ENCODE data around the gene PFN1. TPM values are rescaled to one million over a fixed set of nuclear protein-coding genes. Genes with fewer than 3 reads are reported as not detected.

Gene PFN1
- total and polyA plus RNA-seq, 9 donors = 201 to 542 (median 323) TPM

- no peaks in the 10 kb centered on the region for H3K36me3 ChIP-seq
- H3K9me3 ChIP-seq = no peaks in the 10 kb centered on the region
- peak within 1 kb of the TSS; percentile 66 to 77 for H3K27ac ChIP-seq
- H3K4me1 ChIP-seq (ENCODE audit: insufficient read depth) = peaks cover 11% of the 10 kb centered on the region
- no peaks in the 10 kb centered on the region for H3K27me3 ChIP-seq
- intact Hi-C loops (cut with DNase I) = loop anchor here in 2 of 4 donors (5.0 kb wide), 2 partner anchors 112 to 167 kb away; partner anchors contain the start of genes GLTPD2 (in 1 of the 2), MED11 (in 1 of the 2) and VMO1 (in 1 of the 2)
- TF ChIP-seq CTCF (IDR thresholded peaks at IDR 0.05) (no peak), EP300 (IDR thresholded peaks at IDR 0.05) (no peak), POLR2A (IDR thresholded peaks at IDR 0.05) (no peak)
- peak; percentile 84 to 93 (median 90) for DNase-seq
- WGBS, 3 donors = 16 to 31% (median 27%) methylated on average over 56 to 60 of the region's 60 CpGs
- H3K4me3 ChIP-seq = peak within 1 kb of the TSS; percentile 39
Measured at GRCh38 chr17:4899341-4900230, 48.7 kb downstream of the PFN1 start, which contains the start of gene C17orf107. Gene C17orf107, plus strand, starts transcription at chr17:4899536. Its CDS starts 227 bp downstream, at chr17:4899763.

- H3K27ac ChIP-seq = peak overlapping the region; percentile 66 to 77
- H3K4me1 ChIP-seq (ENCODE audit: insufficient read depth) = peaks cover 11% of the 10 kb centered on the region
- WGBS, 3 donors = 8 to 19% (median 12%) methylated on average over 32 to 34 of the region's 34 CpGs
- intact Hi-C loops (cut with DNase I) = loop anchor here in 1 of 4 donors (5.0 kb wide), 1 partner anchor 167 kb away; the partner anchor contains the start of gene MED11
- no peaks in the 10 kb centered on the region for H3K27me3 ChIP-seq
- no peaks in the 10 kb centered on the region for H3K36me3 ChIP-seq
- no peak for TF ChIP-seq CTCF (IDR thresholded peaks at IDR 0.05)
- TF ChIP-seq POLR2A (IDR thresholded peaks at IDR 0.05) = no peak
- no peak for TF ChIP-seq EP300 (IDR thresholded peaks at IDR 0.05)
- peak in 2 of 5 donors; percentile 47 to 77 for DNase-seq
- no peaks in the 10 kb centered on the region for H3K9me3 ChIP-seq
- peak overlapping the region; percentile 39 for H3K4me3 ChIP-seq
Measured at GRCh38 chr17:4898927-4899326, 49.4 kb downstream of the PFN1 start.

- Histone ChIP-seq H3K4me3 (no peak overlapping the region), H3K27me3 (no peaks in the 10 kb centered on the region), H3K9me3 (no peaks in the 10 kb centered on the region), H3K4me1 (ENCODE audit: insufficient read depth) (peaks cover 11% of the 10 kb centered on the region), H3K36me3 (no peaks in the 10 kb centered on the region), H3K27ac (peak overlapping the region in 1 of 2 donors; percentile 77)
- DNase-seq = peak in 3 of 5 donors; percentile 22 to 61 (median 36)
- TF ChIP-seq CTCF (IDR thresholded peaks at IDR 0.05) (no peak), POLR2A (IDR thresholded peaks at IDR 0.05) (no peak)
- 56 to 91% (median 65%) methylated on average over 8 of the region's 8 CpGs for WGBS, 3 donors
- intact Hi-C loops (cut with DNase I) = loop anchor here in 1 of 4 donors (5.0 kb wide), 1 partner anchor 166 kb away; the partner anchor contains the start of gene MED11
Measured at GRCh38 chr17:4898351-4898750, 50.0 kb downstream of the PFN1 start.

GRCh38 chr17:4897785-4898184, 50.5 kb downstream of the PFN1 start:
- no peak overlapping the region for H3K27ac ChIP-seq
- WGBS, 3 donors = 62 to 73% (median 63%) methylated on average over 5 of the region's 5 CpGs
- intact Hi-C loops (cut with DNase I) = loop anchor here in 1 of 4 donors (5.0 kb wide), 1 partner anchor 165 kb away; the partner anchor contains the start of gene MED11
- TF ChIP-seq POLR2A (IDR thresholded peaks at IDR 0.05) (no peak), EP300 (IDR thresholded peaks at IDR 0.05) (no peak)
- no peaks in the 10 kb centered on the region for H3K9me3 ChIP-seq
- H3K36me3 ChIP-seq = no peaks in the 10 kb centered on the region
- H3K27me3 ChIP-seq = no peaks in the 10 kb centered on the region
- DNase-seq = no peak
- H3K4me1 ChIP-seq (ENCODE audit: insufficient read depth) = peaks cover 11% of the 10 kb centered on the region
- H3K4me3 ChIP-seq = no peak overlapping the region

All from ovary (tissue), 9 donors.